Activated CD8-positive, alpha-beta memory T cell treated with anti-CD3 and anti-CD28 coated beads for 1 hour (primary cell): ENCODE measurements around the gene TSPAN11.

Experiments used
- DNase-seq, 2 donors: peaks; one replicate each; pipeline ENCODE4 v3.0.0-alpha.2; 2020; ENCODE audit warnings: low read depth in 1 of 2; ENCODE audit errors: extremely low read depth in 1 of 2

TSPAN11 gene

GRCh38 chr12:30977537-30978349 lies 51.2 kb downstream of the TSPAN11 start:
- DNase-seq, result no peak

- DNase-seq, result no peak
These were observed 52.1 kb downstream of the TSPAN11 start for GRCh38 chr12:30978639-30979038.

GRCh38 chr12:30979371-30980259 lies 53.1 kb downstream of the TSPAN11 start:
- no peak for DNase-seq

GRCh38 chr12:30980955-30981662 lies 54.6 kb downstream of the TSPAN11 start:
- DNase-seq, result no peak

GRCh38 chr12:30982413-30982812 lies 55.9 kb downstream of the TSPAN11 start:
- DNase-seq, result no peak

- DNase-seq, result no peak
These were observed 59.4 kb downstream of the TSPAN11 start for GRCh38 chr12:30985814-30986452.

GRCh38 chr12:30988086-30988485 lies 61.5 kb downstream of the TSPAN11 start:
- no peak for DNase-seq

- DNase-seq, result no peak
These were observed 62.2 kb downstream of the TSPAN11 start for GRCh38 chr12:30988646-30989286.

- no peak for DNase-seq
These were observed 63.2 kb downstream of the TSPAN11 start for GRCh38 chr12:30989754-30990153.

- DNase-seq, result no peak
These were observed 63.8 kb downstream of the TSPAN11 start for GRCh38 chr12:30990316-30990715.

GRCh38 chr12:30990776-30991175 lies 64.2 kb downstream of the TSPAN11 start:
- no peak for DNase-seq

- DNase-seq, result no peak
These were observed 64.9 kb downstream of the TSPAN11 start for GRCh38 chr12:30991466-30991865.

- DNase-seq, result no peak
These were observed 65.8 kb downstream of the TSPAN11 start for GRCh38 chr12:30992381-30992780.

- no peak for DNase-seq
These were observed 67.2 kb downstream of the TSPAN11 start for GRCh38 chr12:30993766-30994165.

- DNase-seq, result no peak
These were observed 67.7 kb downstream of the TSPAN11 start for GRCh38 chr12:30994274-30994673.

- DNase-seq, result no peak
These were observed 69.7 kb downstream of the TSPAN11 start for GRCh38 chr12:30996255-30996654.

- no peak for DNase-seq
These were observed 70.2 kb downstream of the TSPAN11 start for GRCh38 chr12:30996752-30997151.

- no peak for DNase-seq
These were observed 71.3 kb downstream of the TSPAN11 start for GRCh38 chr12:30997685-30998440.

GRCh38 chr12:30999011-30999410 lies 72.5 kb downstream of the TSPAN11 start:
- no peak for DNase-seq

GRCh38 chr12:30999723-31000122 lies 73.2 kb downstream of the TSPAN11 start:
- DNase-seq, result no peak
